Transverse colon (tissue), 4 donors: ENCODE measurements around the gene PMVK. TPM values are rescaled to one million over a fixed set of nuclear protein-coding genes. Genes with fewer than 3 reads are reported as not detected.
A peak's percentile ranks its signal among the peaks of the same experiment; 100 is the strongest.
"Not testable (repeated sequence)": the region's sequence is repeated elsewhere in the genome, so short reads cannot be mapped to it uniquely, and the experiment has no call there.

Experiments used
- DNase-seq: peaks from one replicate; pipeline ENCODE4 v3.0.0-alpha.2; 2019
- H3K27ac ChIP-seq, 4 donors: fragments of 200-600 bp; sonication (generic); 2 replicates each; pipeline ENCODE4 v1.5.1; 2016 to 2018; ENCODE audit warnings: inconsistent platforms in 4 of 4
- H3K27me3 ChIP-seq: fragments of 200-600 bp; sonication (generic); 2 replicates; pipeline ENCODE4 v1.5.1; 2017; ENCODE audit warnings: inconsistent platforms
- H3K36me3 ChIP-seq, 4 donors: fragments of 200-600 bp; sonication (generic); 2 replicates each; pipeline ENCODE4 v1.5.1; 2017 to 2019; ENCODE audit warnings: inconsistent platforms in 4 of 4
- H3K4me1 ChIP-seq, 4 donors: fragments of 200-600 bp; sonication (generic); 2 replicates each; pipeline ENCODE4 v1.5.1; 2017 to 2020; ENCODE audit warnings: inconsistent platforms in 4 of 4
- H3K4me3 ChIP-seq, 4 donors: fragments of 200-600 bp; sonication (generic); 1 replicate in 1 of 4; 2 replicates in 3 of 4; pipeline versions ENCODE4 v1.5.1 to v1.6.1; 2017 to 2019; ENCODE audit warnings: inconsistent platforms in 4 of 4
- H3K9me3 ChIP-seq, 2 donors: fragments of 200-600 bp; sonication (generic); 2 replicates each; pipeline ENCODE4 v1.5.1; 2017 to 2019; ENCODE audit warnings: inconsistent platforms in 2 of 2
- EP300 ChIP-seq: sonication (generic); formaldehyde crosslinking; IDR thresholded peaks from one replicate; pipeline ENCODE4 v1.6.1; 2017; ENCODE audit warnings: antibody characterized with exemption, low read depth
- POLR2A ChIP-seq: fragments of 450-650 bp; IDR thresholded peaks from one replicate; pipeline ENCODE4 v1.6.1; 2016; ENCODE audit warnings: antibody characterized with exemption, mild to moderate bottlenecking, moderate library complexity
- POLR2AphosphoS5 ChIP-seq, 3 donors: sonication (generic); formaldehyde crosslinking; IDR thresholded peaks; one replicate each; pipeline ENCODE4 v1.6.1; 2016; ENCODE audit warnings: antibody characterized with exemption in 3 of 3
- WGBS, 2 donors: methylation state at CpG; one replicate each; pipeline ENCODE4 v1.1.5; 2018; ENCODE audit warnings: low coverage in 1 of 2; 5-methylcytosine and 5-hydroxymethylcytosine counted together
- in situ Hi-C, 4 donors: fragments of 200-750 bp; cut with MboI; loops; one replicate each; pipeline versions ENCODE4 v1.15.0 to v1.15.1; 2017; ENCODE audit warnings: low sequenced_read_pairs in 3 of 4, low pct_ligation_motif_present in 1 of 4, low pct_unique_long_range_greater_than_20kb in 1 of 4
- intact Hi-C: fragments of 100-400 bp; cut with DNase I; formaldehyde crosslinking; loops from one replicate; pipeline ENCODE4 v1.15.1; 2023; ENCODE audit warnings: low total_unique reads
- total RNA-seq, 4 donors: library from RNA; depleted of rRNA; stranded (reverse); fragments of >200 nt; gene quantifications; one replicate each; pipeline ENCODE4 v1.1.0, GENCODE V29; 2016
- TF ChIP-seq, protein P1 (sequence below), 5 experiments: fragments of 200-600 bp in 3 of 5; fragments of 450-650 bp in 2 of 5; sonication (generic) in 3 of 5; IDR thresholded peaks; 1 replicate in 2 of 5; 2 replicates in 3 of 5; pipeline ENCODE4 v1.5.1; 2016 to 2017; ENCODE audit warnings: antibody characterized with exemption in 5 of 5, inconsistent platforms in 3 of 5, mild to moderate bottlenecking in 2 of 5, moderate library complexity in 1 of 5

PMVK gene
- total RNA-seq, 4 donors from 2014 or later: 6.0 to 19.9 (median 13.1) TPM

DNA sequence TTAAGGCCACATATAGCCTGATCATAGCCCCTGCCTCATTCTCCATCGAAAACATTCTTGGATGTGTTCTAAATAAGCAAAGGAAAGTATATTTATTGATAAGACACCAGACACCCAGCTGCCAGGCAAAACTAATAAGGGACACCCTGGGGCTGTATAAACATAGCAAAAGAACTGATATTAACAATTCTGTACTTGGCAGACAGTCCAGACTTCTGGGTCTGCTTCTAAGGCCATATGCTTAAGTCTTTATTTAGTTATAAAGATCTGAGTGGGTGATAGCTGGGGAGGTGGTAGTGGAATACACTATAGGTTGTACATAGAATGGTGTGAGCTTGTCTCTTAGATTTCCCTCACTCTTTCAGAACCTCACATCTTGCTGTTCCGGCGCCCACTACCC is 41.8 kb upstream of the PMVK start:
- in situ Hi-C loops: no loop called here
- intact Hi-C loops: no loop called here
- Histone ChIP-seq H3K4me3 (no peak overlapping the region), H3K27ac (no peak overlapping the region), H3K36me3 (peaks cover 0 to 6% (median 0%) of the 10 kb centered on the region in 4 donors), H3K27me3 (no peaks in the 10 kb centered on the region), H3K9me3 (no peaks in the 10 kb centered on the region), H3K4me1 (peaks cover 12 to 24% (median 17%) of the 10 kb centered on the region in 4 donors)
- TF ChIP-seq, protein P1, sequence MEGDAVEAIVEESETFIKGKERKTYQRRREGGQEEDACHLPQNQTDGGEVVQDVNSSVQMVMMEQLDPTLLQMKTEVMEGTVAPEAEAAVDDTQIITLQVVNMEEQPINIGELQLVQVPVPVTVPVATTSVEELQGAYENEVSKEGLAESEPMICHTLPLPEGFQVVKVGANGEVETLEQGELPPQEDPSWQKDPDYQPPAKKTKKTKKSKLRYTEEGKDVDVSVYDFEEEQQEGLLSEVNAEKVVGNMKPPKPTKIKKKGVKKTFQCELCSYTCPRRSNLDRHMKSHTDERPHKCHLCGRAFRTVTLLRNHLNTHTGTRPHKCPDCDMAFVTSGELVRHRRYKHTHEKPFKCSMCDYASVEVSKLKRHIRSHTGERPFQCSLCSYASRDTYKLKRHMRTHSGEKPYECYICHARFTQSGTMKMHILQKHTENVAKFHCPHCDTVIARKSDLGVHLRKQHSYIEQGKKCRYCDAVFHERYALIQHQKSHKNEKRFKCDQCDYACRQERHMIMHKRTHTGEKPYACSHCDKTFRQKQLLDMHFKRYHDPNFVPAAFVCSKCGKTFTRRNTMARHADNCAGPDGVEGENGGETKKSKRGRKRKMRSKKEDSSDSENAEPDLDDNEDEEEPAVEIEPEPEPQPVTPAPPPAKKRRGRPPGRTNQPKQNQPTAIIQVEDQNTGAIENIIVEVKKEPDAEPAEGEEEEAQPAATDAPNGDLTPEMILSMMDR (IDR thresholded peaks at IDR 0.05): no peak
- TF ChIP-seq POLR2A: no peak
- no peak for TF ChIP-seq EP300
- DNase-seq: no peak
- 92 to 100% methylated on average over 3 of the region's 3 CpGs for WGBS, 2 donors

DNA sequence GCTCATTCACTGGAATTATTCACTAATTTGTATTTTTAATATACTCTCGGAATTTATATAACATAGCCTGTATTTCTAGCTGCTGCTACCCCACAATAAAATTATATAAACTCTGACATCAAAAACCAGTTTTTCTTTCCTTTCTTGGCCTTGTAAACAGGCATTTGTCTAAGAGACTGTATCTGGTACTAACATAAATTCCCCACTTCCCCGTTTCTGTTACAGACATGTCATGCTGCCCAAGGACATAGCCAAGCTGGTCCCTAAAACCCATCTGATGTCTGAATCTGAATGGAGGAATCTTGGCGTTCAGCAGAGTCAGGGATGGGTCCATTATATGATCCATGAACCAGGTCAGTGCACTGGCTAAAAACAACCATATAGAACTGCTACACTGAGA is 41.2 kb upstream of the PMVK start:
- H3K4me3 ChIP-seq, DNase-seq, H3K9me3 ChIP-seq, H3K27me3 ChIP-seq, in situ Hi-C loops, H3K27ac ChIP-seq, intact Hi-C loops, H3K36me3 ChIP-seq: not testable (repeated sequence)
- peaks cover 12 to 29% (median 21%) of the 10 kb centered on the region in 4 donors for H3K4me1 ChIP-seq
- WGBS, 2 donors: 58 to 66% methylated on average over 3 of the region's 3 CpGs

DNA sequence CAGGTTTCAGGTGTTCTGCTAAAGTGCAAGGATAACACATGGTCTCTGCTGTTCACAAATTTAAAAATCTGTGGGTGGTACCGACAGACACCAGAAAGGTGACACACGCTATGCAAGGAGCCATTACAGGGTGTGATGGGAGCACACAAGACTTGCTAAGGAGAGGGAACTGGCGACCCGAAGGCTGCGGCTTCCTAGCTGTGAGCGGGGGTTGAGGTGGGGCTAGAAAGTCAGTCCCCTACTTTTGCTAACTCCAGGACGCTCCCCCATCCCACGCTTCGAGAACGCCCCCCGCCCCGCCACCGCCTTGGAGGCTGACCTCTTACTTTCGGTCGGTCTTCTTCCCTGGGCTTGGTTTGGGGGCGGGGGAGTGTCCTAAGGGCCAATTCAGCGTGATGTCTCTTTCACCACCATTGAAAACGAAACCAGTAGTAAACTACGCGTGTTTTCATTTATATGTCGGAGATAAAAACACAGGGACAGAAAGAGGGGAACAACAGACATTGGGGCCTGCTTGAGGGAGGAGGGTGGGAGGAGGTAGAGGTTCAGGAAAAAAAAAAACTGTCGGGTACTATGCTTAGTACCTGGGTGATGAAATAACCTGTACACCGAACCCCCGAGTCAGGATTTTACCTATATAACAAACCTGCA is 39.0 kb upstream of the PMVK start:
- peak; percentile 81 for DNase-seq
- Histone ChIP-seq H3K4me3 (peak overlapping the region; percentile 42 to 70 (median 58)), H3K36me3 (peaks cover 0 to 6% (median 0%) of the 10 kb centered on the region in 4 donors), H3K27ac (peak overlapping the region; percentile 97 to 99 (median 99)), H3K9me3 (no peaks in the 10 kb centered on the region), H3K27me3 (no peaks in the 10 kb centered on the region), H3K4me1 (peaks cover 23 to 45% (median 37%) of the 10 kb centered on the region in 4 donors)
- no peak for TF ChIP-seq EP300
- peak in 2 of 3 donors; percentile 34 to 46 for TF ChIP-seq POLR2AphosphoS5 (IDR thresholded peaks at IDR 0.05)
- WGBS, 2 donors: 0 to 1% methylated on average over 13 to 24 of the region's 24 CpGs
- intact Hi-C loops: no loop called here
- in situ Hi-C loops: no loop called here

DNA sequence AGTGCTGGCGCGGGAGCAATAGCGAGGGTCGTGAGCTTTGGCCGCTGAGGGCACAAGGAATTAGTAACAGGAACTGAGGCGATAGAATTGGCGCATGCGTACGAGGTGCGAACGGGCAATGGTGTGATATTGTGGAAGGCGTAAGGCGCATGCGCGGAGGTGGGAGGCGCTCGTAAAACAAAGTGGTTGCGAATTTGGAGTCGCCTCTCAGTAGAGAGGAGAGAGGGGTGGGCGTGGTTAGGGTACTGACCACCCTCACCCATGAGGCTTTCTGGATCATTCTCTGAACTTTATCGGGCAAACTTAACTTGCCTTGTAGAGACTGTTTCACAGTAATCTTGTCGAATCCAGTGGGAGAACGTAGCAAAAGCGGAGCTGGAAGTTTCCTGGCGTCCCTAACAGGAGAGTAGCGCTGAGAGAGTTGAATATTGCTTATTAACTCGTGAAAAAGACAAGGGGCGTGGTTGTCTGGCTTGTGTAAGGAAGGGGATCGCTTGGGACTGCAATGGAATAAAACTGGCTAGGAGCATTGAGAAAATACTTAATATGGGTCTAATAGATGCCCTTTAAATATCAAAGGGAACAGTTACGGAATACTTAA is 38.4 kb upstream of the PMVK start:
- intact Hi-C loops (no loop called here), in situ Hi-C loops (loop anchor here in 3 of 4 donors (25.0 kb wide), 1 partner anchor 87 kb away; the partner anchor contains the start of genes ADAM15 (in 3 of the 3) and EFNA4 (in 3 of the 3))
- Histone ChIP-seq H3K27me3 (no peaks in the 10 kb centered on the region), H3K9me3 (no peaks in the 10 kb centered on the region), H3K4me3 (peak overlapping the region; percentile 42 to 70 (median 58)), H3K4me1 (peaks cover 28 to 52% (median 43%) of the 10 kb centered on the region in 4 donors), H3K27ac (peak overlapping the region; percentile 97 to 99 (median 99)), H3K36me3 (peaks cover 0 to 6% (median 0%) of the 10 kb centered on the region in 4 donors)
- 1% methylated on average over 19 to 30 of the region's 30 CpGs for WGBS, 2 donors
- TF ChIP-seq POLR2A (peak; percentile 61), EP300 (no peak), POLR2AphosphoS5 (IDR thresholded peaks at IDR 0.05) (peak; percentile 77 to 83 (median 79))
- TF ChIP-seq, protein P1 (IDR thresholded peaks at IDR 0.05): peak in 1 of 5 experiments; percentile 2
- DNase-seq: peak; percentile 96

DNA sequence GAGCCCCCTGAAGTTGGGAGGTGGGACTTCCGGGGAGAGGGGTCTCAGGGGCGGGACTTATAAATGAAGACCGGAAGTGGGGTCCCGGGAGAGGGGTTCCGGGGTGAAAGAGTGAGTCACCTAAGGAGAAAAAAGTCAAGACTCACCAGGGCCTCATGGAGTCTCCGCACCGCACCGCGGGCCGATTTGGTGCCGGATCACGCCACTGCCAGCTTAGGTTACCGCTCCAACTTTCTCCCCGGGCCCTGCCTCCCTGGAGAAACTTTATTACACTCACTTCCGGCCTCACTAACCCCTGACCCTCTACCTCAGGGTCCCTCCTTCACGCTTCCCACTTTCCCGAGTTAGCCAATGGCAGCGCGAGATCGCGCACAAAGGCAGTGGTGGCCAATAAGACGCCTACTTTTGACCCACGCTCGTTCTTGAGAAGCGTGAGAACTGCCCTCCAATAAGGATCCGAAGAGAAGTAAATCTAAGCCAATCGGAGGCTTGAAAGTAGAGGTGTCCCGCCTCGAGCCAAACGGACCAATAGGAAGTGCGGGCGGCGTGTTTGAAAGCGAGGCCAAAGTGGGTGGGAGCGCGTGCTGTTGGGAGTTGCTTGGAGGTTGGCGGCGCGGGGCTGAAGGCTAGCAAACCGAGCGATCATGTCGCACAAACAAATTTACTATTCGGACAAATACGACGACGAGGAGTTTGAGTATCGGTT is 37.7 kb upstream of the PMVK start, which contains the start of gene CKS1B:
Gene CKS1B, plus strand, starts transcription at position 580 of the 706 bp plus-strand sequence. Its CDS starts 65 bp downstream, at position 645.
- Histone ChIP-seq H3K36me3 (peaks cover 0 to 6% (median 0%) of the 10 kb centered on the region in 4 donors), H3K4me3 (peak within 1 kb of the TSS; percentile 61 to 72 (median 68)), H3K27me3 (no peaks in the 10 kb centered on the region), H3K4me1 (peaks cover 35 to 58% (median 49%) of the 10 kb centered on the region in 4 donors), H3K9me3 (no peaks in the 10 kb centered on the region), H3K27ac (peak within 1 kb of the TSS; percentile 97 to 99 (median 99))
- peak; percentile 97 for DNase-seq
- in situ Hi-C loops: loop anchor here in 3 of 4 donors (25.0 kb wide), 1 partner anchor 88 kb away; the partner anchor contains the start of genes ADAM15 (in 3 of the 3) and EFNA4 (in 3 of the 3)
- intact Hi-C loops: no loop called here
- WGBS, 2 donors: 0 to 1% methylated on average over 5 to 47 of the region's 47 CpGs
- TF ChIP-seq POLR2A: peak; percentile 66
- TF ChIP-seq, protein P1 (IDR thresholded peaks at IDR 0.05): no peak
- peak; percentile 43 to 89 (median 74) for TF ChIP-seq POLR2AphosphoS5 (IDR thresholded peaks at IDR 0.05)
- no peak for TF ChIP-seq EP300
